SKM-1 (cell line): ENCODE data around the gene NCKAP5.

ENCODE experiments used
- DNase-seq: peaks from one replicate; lab custom pipeline; 2025; ENCODE audit not compliant: unreplicated experiment; lab: John Stamatoyannopoulos, UW

Gene NCKAP5

DNA sequence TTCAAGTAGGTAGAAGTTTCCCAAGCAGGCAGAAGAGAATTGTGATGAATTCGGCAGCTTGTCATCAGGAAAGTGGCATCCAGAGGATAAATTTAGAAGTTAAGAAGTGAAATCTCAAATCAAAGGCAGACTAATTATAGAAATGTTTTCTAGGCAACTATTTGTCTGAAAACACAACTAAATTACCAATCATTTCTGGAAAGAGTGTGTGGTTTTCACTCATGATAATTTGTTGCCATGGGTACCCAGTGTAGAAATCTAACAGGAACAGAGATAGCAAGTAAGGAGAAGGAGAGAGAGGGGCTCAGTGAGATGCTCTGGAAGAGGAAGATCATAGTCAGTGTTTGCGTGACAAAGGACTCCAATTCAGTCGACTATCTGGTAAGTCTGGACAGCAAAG, 208.1 kb downstream of the NCKAP5 start:
- no peak for DNase-seq

DNA sequence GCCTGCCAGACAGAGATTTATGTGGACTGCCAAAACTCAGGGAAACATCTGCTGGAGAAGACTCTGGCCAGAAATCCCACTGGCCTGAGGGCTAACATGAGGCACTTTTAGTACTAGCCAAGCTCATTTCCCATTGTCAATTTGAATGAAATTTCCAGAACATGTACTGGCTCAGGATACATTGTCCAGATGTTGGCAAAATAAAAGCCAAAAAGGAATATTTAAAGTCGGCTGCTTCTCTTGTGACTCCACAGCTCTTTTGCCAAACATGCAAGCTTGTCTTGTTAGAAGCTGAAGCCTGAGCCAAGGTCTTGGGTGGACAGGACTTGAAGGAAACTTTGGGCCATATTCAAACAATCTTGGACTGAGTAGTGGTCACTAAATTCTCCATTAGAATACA, 215.5 kb downstream of the NCKAP5 start:
- DNase-seq: no peak

DNA sequence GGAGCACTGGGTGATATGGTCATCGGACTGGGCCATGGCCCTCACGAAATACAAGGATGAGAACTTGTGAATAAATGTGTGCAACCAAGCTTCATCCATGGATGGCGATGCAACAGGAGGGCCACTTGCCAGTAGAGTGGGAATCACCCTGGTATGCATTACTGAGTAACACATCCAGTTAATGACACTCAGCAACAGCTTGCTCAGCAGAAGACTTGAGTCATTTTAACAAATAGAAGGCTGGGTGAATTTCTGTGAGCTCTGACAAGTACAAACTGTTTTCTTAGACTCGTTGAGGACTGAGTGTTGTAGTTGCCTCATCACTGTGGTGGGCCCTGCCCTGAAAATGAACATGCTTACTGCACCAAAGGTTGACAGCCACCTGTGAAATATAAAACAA, 221.6 kb downstream of the NCKAP5 start:
- DNase-seq: no peak

DNA sequence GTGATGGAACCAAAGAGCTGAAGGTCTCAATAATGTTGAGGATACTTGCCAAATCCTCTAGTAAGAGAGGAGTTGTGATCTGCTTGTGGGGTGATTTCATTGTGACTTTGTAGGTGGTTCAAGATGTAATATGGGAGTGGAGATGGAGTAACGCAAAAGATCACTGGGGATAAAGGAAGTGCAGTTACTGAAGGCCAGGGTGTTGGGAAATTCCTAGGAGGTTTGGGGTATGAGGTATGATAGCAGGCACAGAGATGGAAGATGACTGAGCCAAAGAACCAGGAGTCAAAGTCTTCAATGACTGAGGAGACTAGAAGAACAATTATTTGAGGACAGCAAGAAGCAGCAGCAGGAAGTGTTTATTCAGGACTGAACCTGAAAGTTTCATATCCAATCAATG, 222.6 kb downstream of the NCKAP5 start:
- DNase-seq: no peak

DNA sequence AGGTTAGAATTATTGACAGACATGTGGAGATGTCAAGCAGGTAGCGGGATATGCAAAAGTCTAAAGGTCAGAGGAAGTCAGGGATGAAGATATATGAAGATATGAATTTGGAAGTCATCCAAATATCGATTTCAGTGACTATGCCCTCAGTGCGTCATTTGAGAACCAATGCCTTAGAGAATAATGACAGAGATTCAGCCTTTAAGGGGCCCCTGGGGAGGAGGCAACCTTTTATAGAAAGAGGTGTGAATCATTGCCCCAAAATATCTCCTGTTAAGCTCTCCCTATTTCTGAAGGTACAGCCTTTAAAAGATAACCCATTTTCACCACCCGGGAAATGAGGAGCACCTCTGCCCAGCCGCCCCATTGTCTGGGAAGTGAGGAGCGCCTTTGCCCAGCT, 223.4 kb downstream of the NCKAP5 start:
- DNase-seq: no peak

DNA sequence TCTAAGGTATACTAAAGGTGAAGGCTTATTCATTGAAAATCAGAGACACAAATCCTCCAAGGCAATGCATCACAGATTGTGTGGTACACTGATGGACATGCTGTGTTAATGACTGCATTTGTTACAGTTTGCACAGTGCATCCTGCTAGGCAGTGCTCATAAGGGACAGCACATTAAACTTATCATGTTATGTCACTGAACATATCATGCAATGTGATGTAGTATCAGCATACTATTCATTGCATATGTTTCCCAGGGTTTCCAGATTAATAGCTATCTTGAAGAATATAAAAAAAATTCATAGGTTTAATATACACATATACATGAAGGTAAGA, 225.3 kb downstream of the NCKAP5 start:
- DNase-seq: no peak

DNA sequence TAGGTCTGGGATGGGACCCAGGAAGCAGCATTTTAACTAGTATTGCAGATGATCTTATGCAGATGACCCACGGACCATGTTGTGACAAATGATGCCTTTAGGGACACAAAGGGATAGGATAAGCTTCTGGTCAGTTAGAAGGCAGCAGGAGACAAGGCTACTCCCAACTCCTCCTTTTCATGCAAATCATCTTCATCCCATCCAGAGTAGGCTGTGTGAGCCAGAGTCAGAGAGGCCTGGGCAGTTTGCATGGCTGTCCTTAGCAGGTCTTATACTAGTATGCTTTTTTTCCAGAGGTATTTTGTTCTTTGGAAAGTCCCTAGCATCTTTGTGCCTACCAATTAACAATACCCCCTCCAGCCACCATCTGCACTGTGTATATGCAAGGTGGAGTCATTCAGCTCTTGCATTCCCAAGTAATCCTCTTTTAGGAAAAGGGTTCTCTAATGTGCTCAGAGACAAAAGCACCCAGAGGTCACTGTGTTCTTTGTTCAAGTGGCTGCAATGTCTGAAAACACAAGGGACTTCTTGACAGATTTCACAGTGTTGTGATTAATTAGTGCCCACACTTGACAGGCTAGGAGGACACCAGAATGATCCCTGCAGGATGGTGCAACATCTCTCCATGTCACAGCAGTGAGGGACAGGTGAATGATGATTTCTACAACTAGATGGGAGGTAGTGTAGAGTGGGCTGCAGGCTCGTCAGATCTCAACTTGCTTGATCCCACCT, 225.8 kb downstream of the NCKAP5 start:
- no peak for DNase-seq

DNA sequence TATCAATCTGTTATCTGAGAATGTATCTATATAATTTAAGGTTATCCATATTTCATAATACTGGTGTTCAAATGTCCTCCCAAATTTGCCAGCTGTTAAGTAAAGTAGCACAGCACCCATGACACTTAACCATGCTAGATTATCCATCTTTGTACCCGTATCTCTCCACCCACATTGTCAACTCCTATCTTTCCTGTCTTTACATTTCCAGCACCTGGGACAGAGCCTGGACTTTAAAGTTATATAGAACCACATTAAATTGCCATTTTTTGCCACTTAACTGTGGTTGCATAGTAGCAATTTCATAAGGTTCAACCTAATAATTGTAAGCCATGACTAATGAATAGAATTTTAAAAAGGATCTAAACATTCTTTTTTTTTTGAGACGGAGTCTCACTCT, 226.7 kb downstream of the NCKAP5 start:
- DNase-seq: no peak

DNA sequence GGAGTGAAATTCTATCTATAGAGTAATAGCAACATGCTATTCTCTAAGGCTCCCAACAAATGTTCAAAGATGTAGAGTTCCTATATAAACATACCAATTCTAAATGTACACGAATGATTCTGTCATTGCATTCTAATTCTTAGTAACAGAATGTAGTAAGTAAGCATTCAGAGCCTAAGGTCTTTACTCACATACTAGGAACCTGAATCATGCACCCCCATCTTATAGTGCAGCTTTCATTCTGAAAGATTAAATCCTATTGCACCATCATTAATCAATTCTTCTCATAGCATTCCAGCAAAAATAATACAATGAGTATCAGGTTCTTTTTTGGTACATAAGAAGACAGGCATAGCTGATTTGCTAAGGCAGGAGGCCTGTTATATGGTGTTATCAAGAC, 230.0 kb downstream of the NCKAP5 start:
- DNase-seq: no peak

DNA sequence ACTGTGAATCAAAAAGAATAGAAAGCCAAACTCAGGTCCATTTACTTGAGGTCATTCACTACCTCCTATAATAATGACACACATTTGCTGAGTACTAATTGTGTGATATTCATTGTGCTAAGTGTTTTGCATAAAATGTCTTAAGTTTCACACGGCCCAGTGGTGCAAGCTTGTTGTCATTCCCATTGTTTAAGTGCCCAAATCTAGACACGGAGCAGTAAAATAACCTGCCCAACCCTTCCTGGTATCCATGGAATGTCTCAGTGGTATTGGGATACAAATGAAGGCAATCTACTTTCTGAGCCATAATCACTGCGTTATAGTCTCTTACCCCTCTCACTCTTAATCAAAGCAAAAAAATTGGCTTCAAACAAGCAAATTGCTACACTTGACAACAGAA, 233.3 kb downstream of the NCKAP5 start:
- no peak for DNase-seq

DNA sequence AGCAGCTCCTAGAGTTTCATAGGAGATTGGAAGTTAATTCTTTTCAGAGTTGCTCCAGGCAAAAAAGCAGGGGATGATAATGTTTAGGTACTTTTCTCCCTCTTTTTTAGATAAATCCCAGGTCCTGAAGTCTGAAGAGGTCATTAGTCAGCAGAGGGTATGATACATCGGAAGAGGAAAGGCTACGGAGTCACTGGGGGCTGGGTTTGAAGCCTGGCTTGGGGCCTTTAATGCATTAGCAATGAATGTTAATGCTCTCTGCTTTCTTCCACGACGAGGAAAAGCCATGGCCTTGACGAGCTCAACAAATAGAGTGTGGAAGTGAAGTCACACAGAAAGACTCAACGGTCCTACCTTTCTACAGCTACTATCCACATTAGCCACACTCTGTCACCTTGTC, 235.1 kb downstream of the NCKAP5 start:
- no peak for DNase-seq

DNA sequence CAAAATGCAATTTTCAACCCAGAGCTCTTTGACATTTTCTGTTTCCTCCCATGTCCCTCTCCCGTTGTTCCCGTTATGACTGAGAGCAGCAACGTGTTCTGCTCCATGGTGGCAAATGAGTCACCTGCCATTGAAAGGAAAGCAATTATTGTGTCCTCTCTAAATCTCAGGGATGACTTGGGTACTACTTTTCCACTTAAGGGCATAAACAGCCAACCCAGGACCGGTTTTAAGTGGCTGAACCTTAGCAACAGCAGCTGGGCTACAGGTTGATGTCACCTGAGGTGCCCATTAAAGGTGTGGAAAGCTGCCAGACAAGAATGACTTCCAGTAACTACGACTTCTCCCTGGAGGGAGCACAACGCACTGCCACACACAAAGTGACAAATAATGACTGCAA, 236.8 kb downstream of the NCKAP5 start:
- DNase-seq: no peak

DNA sequence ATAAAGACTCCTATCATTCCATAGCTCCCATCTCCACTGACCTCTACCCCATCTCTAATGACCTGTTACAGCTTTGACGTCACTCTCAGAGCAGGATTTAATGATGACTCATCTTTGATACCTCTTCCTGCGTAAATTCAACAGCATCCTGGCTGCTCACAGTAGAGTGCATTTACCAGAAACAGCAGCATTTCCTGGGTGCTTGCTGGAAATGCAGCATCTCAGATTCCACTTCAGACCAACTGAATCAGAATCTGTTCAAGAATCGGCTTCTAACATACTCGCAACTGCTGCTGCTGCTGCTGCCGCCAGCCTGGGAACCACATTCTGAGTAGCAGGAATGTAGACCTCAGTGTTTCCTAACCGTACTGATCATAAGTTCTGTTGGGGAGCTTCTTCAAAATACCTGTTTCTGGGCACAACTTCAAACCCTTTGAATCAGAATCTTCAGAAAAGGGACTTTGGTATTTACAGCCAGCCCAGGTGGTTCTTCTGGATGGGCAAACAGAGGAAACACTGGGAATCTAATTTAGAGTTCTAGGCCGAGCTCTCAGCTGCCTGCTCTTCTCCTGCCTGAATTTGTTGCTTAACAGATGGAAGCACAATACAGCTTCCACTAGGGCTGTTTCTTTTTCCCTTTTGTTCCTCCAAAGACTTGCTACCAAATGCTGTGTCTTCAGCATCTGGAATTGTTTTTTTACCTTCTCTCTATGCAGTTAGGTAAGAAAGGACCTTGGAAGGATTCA, 241.4 kb downstream of the NCKAP5 start:
- no peak for DNase-seq

DNA sequence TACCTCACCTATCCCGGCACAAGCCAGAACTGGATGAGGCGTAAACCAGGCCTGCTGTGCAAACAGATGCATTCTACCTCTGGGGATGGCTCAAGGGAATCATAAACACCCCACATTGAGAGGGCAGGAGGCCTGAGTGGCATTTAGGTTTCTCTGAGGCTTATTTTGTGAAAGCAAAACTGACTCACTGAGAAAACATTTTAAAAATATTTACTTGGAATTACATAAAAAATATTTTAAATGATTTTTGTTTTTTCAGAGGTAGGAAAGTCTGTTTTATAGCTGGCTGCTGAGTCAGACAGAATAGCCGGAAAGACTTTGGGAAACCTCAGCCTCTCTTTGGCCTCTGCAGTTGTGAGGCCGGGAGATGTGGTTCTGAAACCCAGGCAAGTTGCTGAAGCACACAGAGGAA, 244.1 kb downstream of the NCKAP5 start:
- DNase-seq: no peak

DNA sequence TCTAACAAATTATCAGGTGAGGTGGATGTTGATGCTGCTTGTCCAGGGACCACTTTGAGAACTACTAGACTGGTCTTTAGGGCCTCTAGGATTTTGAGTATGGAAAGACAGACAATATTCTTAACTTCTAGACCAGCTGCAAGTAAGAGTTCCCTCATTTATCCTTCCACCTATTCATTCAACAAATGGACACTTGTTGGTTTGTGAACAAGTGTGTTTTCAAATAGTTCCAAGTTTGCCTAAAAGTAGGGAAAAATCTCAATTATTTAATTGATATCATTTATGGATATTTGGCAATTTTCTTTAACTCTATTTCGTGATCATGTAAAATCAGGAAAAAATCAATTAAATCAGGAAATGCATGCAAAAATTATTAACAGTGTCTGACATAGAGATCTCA, 245.4 kb downstream of the NCKAP5 start:
- no peak for DNase-seq

DNA sequence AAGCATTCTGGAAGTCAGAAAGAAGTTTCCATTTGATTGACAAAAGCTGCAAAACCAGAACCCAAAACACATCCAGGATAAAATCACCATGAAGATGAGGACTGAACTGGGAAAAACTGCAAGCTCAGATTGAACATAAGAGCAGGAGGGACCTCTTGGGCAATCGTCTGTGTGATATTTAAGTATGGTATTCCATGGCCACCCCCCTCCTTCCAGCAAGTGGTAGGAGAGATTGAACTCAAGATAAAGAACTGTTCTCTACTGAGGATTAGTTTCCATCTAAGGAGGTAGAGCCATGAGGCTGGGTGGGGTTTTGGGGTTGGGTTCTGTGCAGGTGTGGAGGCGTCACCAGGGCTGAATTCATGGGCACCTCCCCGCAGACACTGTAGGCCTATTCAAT, 251.1 kb downstream of the NCKAP5 start:
- DNase-seq: no peak

DNA sequence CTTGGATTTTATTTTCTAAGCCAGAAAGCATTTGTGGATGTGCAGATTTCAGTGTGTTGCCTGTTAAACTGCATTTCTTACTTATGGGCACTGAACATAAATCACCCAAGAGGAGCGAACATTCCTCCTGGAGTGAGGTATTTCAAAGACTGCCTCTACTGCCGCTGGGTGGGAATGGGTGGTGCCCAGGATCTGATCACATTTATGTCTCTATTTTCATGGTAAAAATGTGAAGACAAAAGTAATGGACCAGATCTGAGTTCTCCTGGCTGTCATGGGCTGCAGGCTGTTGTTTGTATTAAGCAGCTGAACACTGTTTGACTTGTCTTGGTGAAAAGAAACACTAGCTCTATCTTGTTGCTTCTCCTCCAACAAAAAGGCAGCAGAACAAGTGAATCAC, 251.7 kb downstream of the NCKAP5 start:
- no peak for DNase-seq

DNA sequence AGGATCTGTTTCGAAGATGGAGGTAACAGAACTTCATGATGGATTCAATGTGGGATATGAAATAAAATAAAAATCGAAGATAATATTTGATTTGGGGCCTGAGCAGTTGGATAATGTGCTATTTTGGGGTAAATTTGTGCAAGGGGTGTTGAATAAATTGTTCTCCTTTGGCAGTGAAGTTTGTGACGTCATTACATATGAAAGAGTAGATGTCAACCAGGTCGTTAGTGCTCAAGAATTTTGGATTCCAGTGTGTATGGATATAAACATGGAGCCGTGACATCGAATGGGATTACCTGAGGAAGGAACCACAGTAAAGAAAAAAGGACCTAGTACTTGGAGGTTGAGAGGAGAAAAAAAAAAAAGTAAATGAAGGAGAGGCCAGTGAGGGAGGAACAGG, 253.0 kb downstream of the NCKAP5 start:
- DNase-seq: no peak

DNA sequence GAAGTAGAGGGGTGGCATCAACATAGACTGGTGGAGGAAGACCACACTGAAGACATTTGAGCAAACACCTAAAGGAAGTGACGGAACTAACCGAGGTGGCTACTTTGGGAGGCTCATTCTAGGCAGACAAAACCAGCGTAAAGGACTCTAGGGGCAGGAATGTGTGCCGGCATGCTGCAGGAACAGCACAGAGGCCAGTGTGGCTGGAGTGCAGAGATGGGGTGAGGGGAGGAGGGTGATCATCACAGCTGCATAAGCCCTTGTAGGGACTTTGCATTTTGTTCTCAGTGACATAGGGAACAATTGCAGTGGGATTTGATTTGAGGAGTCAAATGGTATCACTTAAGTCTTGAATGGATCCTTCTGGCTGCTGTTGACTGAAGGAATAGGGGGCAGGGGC, 253.5 kb downstream of the NCKAP5 start:
- no peak for DNase-seq

DNA sequence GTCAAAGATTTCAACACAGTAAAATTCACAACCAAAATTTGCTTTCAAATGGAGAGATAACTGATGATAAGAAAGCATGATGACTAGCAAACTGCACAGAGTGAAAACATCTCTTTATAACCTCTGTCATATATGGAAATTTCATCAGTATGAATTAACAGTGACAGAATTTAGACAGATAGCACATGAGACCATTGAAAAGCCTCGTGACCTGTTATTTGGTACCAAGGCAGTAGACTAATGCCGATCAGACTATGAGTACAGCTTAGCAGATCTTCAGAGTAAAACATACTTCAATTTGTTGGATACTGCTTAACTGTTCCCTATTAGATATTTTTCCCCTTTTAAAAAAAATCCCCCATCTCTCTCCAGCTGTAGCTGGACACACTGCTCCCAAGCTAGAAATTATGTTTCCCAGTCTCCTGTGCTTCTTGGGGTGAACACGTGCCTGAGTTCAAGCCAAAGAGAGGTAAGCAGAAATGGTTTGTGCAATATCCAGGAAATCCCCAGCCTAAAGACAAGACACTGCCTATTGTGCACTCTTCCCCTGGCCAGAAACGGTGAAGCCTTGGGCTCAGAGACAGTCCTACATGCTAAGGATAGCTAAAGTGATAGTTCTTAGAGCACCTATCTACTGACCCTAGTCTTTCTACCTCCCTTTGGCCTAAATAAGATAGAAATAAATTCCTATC, 256.1 kb downstream of the NCKAP5 start:
- DNase-seq: no peak

DNA sequence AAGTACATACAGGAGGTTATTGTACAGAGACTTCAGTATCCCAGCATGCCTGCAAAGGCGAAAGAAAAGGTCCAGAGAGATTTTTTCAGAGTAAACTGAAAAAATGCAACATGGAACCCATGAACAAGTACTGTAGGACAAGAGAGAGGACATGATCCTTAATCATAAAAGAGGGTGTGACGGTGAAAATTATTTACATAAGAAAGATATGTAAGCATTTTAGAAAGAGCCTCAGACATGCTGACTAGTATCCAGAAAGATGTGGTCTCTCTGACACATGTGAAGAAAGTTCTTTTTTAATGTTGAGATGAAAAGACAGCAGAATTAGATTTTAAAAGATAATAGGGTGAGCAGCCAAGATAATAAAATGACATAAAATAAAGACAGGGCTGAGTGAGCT, 262.0 kb downstream of the NCKAP5 start:
- DNase-seq: no peak

DNA sequence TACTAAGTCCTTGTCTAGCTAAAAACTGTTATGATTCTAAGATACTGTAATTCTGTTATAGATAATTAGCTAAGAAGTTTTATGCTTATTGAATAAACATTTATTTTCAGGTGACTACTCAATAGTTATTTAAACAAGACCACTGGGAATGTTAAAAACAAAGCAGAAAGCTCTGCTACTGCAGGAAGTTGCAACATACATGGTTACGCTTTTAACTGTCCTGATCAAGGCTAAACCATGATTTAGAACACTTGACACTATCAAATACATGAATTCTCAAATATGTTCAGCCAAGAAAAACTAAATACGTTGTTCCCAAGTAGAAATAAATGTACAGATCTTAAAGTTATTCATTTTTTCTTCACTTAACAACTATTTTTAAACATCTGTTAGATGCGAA, 263.9 kb downstream of the NCKAP5 start:
- DNase-seq: no peak
